Astrocyte (in vitro differentiated cells and primary cell): Measurements from ENCODE around the gene MRPL48. TPM values are rescaled to one million over a fixed set of nuclear protein-coding genes. Genes with fewer than 3 reads are reported as not detected.

Experiments used
- DNase-seq: peaks from one replicate; pipeline ENCODE4 v3.0.0-alpha.2; 2010; ENCODE audit warnings: low read depth
- FAIRE-seq: peaks from 2 replicates; lab custom pipeline; 2011; peaks lifted over from hg19 to GRCh38; lab: Jason Lieb, UNC
- H2AFZ ChIP-seq: 2 replicates; pipeline ENCODE4 v1.6.0; 2012; ENCODE audit warnings: low read depth, low read length, inconsistent platforms
- H3K27ac ChIP-seq: 2 replicates; pipeline ENCODE4 v1.5.1; 2011; ENCODE audit warnings: low read depth, low read length, inconsistent platforms
- H3K27me3 ChIP-seq: 2 replicates; pipeline ENCODE4 v1.6.0; 2011; ENCODE audit warnings: low read length, inconsistent platforms; ENCODE audit not compliant: insufficient read depth
- H3K36me3 ChIP-seq: 2 replicates; pipeline ENCODE4 v1.5.1; 2011; ENCODE audit warnings: low read length, inconsistent platforms; ENCODE audit not compliant: insufficient read depth
- H3K4me1 ChIP-seq: 2 replicates; pipeline ENCODE4 v1.5.1; 2011; ENCODE audit warnings: low read length, inconsistent platforms; ENCODE audit not compliant: insufficient read depth
- H3K4me2 ChIP-seq: 2 replicates; pipeline ENCODE4 v1.6.0; 2012; ENCODE audit warnings: low read length, inconsistent platforms
- H3K4me3 ChIP-seq: 2 replicates; pipeline ENCODE4 v1.5.1; 2011; ENCODE audit warnings: low read depth, mild to moderate bottlenecking, low read length, inconsistent platforms; ENCODE audit not compliant: insufficient read depth
- H3K79me2 ChIP-seq: 2 replicates; pipeline ENCODE4 v1.6.0; 2012; ENCODE audit warnings: mild to moderate bottlenecking, low read length, inconsistent platforms; ENCODE audit not compliant: insufficient read depth
- H3K9ac ChIP-seq: 2 replicates; pipeline ENCODE4 v1.6.0; 2012; ENCODE audit warnings: mild to moderate bottlenecking, low read length, inconsistent platforms
- H3K9me3 ChIP-seq: 2 replicates; pipeline ENCODE4 v1.5.1; 2012; ENCODE audit warnings: low read depth, mild to moderate bottlenecking, low read length, inconsistent platforms; ENCODE audit not compliant: insufficient read depth
- H4K20me1 ChIP-seq: 2 replicates; pipeline ENCODE4 v1.6.0; 2012; ENCODE audit warnings: low read length, inconsistent platforms; ENCODE audit not compliant: insufficient read depth
- H3K27ac Mint-ChIP-seq: one replicate; pipeline ENCODE4 v1.8.0; 2021; ENCODE audit warnings: mild to moderate bottlenecking, mixed read lengths; ENCODE audit not compliant: unreplicated experiment
- H3K27me3 Mint-ChIP-seq: one replicate; pipeline ENCODE4 v1.8.0; 2021; ENCODE audit warnings: low read depth, mixed read lengths; ENCODE audit not compliant: unreplicated experiment
- H3K36me3 Mint-ChIP-seq: one replicate; pipeline ENCODE4 v1.8.0; 2021; ENCODE audit warnings: low read depth, mixed read lengths; ENCODE audit not compliant: unreplicated experiment
- H3K4me1 Mint-ChIP-seq: one replicate; pipeline ENCODE4 v1.8.0; 2021; ENCODE audit warnings: low read depth, mixed read lengths; ENCODE audit not compliant: unreplicated experiment
- H3K4me3 Mint-ChIP-seq: one replicate; pipeline ENCODE4 v1.8.0; 2021; ENCODE audit warnings: mild to moderate bottlenecking, moderate library complexity, mixed read lengths; ENCODE audit not compliant: unreplicated experiment
- H3K9me3 Mint-ChIP-seq: one replicate; pipeline ENCODE4 v1.8.0; 2021; ENCODE audit warnings: mild to moderate bottlenecking, mixed read lengths; ENCODE audit not compliant: unreplicated experiment
- CTCF ChIP-seq: IDR thresholded peaks from 2 replicates; pipeline ENCODE4 v1.5.1; 2011; ENCODE audit warnings: low read depth, mild to moderate bottlenecking, inconsistent platforms, low read length, moderate library complexity; ENCODE audit not compliant: insufficient read depth
- EZH2 ChIP-seq: IDR thresholded peaks from 2 replicates; pipeline ENCODE4 v1.6.1; 2012; ENCODE audit warnings: mild to moderate bottlenecking, low read length, inconsistent platforms; ENCODE audit not compliant: insufficient read depth
- total RNA-seq: library from RNA; stranded (reverse); gene quantifications from 2 replicates; pipeline ENCODE4 v1.2.1, GENCODE V29; 2021

The MRPL48 gene
- total RNA-seq, 1 donor from 2014 or later: 24.6 TPM

GRCh38 chr11:73760135-73760678 lies 27.5 kb upstream of the MRPL48 start:
- H3K4me1 ChIP-seq: peaks cover 3% of the 10 kb centered on the region
- Mint-ChIP-seq H3K27me3 (no peaks in the 10 kb centered on the region), H3K4me3 (peak overlapping the region; percentile 100), H3K4me1 (peaks cover 3% of the 10 kb centered on the region), H3K9me3 (no peaks in the 10 kb centered on the region), H3K36me3 (peaks cover 3% of the 10 kb centered on the region), H3K27ac (peak overlapping the region; percentile 99)
- TF ChIP-seq EZH2 (no peak), CTCF (no peak)
- H3K27ac ChIP-seq: peak overlapping the region; percentile 83
- H4K20me1 ChIP-seq: peaks cover 46% of the 10 kb centered on the region
- no peaks in the 10 kb centered on the region for H3K27me3 ChIP-seq
- H3K79me2 ChIP-seq: peaks cover 56% of the 10 kb centered on the region
- H3K9me3 ChIP-seq: no peaks in the 10 kb centered on the region
- H3K9ac ChIP-seq: peak overlapping the region; percentile 94
- no peak for FAIRE-seq
- H2AFZ ChIP-seq: peak overlapping the region; percentile 59
- H3K4me2 ChIP-seq: peak overlapping the region; percentile 89
- no peak for DNase-seq
- no peaks in the 10 kb centered on the region for H3K36me3 ChIP-seq
- peak overlapping the region; percentile 91 for H3K4me3 ChIP-seq

DNA sequence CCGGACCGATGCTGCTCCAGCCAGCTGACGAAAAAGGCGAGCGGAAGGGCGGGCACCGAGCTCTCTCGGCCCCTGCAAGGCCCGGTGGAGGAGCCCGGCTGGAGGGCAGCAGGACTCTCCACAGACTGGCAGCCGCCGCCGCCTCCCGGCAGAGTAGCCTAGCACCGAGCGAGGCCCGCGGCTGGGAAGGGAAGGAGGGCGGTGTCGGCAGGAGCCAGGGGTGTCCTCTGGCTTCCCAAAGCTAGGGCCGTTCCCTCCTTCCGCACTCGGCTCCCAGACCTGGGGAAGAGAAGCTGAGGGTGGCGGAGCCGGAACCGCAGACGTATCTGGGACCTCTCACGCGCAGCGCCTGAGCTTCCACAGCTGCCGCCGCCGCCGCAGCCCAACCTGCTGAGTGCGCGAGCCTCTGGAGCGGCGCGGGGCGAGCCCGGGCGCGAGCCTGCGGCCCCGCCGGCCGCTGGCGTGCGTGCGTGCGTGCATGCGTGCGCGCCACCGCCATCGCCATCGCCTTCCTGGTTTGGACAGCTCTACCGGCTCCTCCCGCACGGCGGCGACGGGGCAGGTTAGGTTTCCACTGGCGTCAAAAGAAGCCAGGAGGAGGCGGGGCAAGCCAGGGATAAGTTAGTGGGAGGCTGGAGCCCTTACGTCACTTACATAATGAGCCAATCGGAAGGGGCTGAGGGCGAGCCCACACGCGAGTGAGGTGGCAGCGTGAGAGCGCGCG lies 26.8 kb upstream of the MRPL48 start, which contains the start of gene RAB6A:
Gene RAB6A, minus strand, starts transcription at position 396 of the 724 bp plus-strand sequence. CDS start 439 bp downstream, outside the sequence.
- peak within 1 kb of the TSS; percentile 89 for H3K4me2 ChIP-seq
- H3K27ac ChIP-seq: peak within 1 kb of the TSS; percentile 83
- FAIRE-seq (peak; percentile 23), DNase-seq (peak; percentile 97)
- peaks cover 50% of the 10 kb centered on the region for H3K79me2 ChIP-seq
- Mint-ChIP-seq H3K4me3 (peak within 1 kb of the TSS; percentile 100), H3K36me3 (peaks cover 3% of the 10 kb centered on the region), H3K27ac (peak within 1 kb of the TSS; percentile 99), H3K27me3 (no peaks in the 10 kb centered on the region), H3K9me3 (no peaks in the 10 kb centered on the region), H3K4me1 (peaks cover 3% of the 10 kb centered on the region)
- H3K4me3 ChIP-seq: peak within 1 kb of the TSS; percentile 91
- H4K20me1 ChIP-seq: peaks cover 39% of the 10 kb centered on the region
- no peak for TF ChIP-seq CTCF
- TF ChIP-seq EZH2: no peak
- H2AFZ ChIP-seq: peak within 1 kb of the TSS; percentile 79
- H3K36me3 ChIP-seq: no peaks in the 10 kb centered on the region
- no peaks in the 10 kb centered on the region for H3K27me3 ChIP-seq
- peak within 1 kb of the TSS; percentile 94 for H3K9ac ChIP-seq
- no peaks in the 10 kb centered on the region for H3K9me3 ChIP-seq
- peaks cover 3% of the 10 kb centered on the region for H3K4me1 ChIP-seq
